22Rv1 (cell line): ENCODE measurements around the gene TMEM59L.

ENCODE experiments used
- ZFX ChIP-seq: fragments of 450-650 bp; IDR thresholded peaks from 2 replicates; pipeline ENCODE4 v1.6.1; 2017; ENCODE audit warnings: antibody characterized with exemption, borderline replicate concordance
- TF ChIP-seq, protein P1 (sequence below): fragments of 450-650 bp; IDR thresholded peaks from 2 replicates; pipeline ENCODE4 v1.5.1; 2017; ENCODE audit warnings: mild to moderate bottlenecking

DNA sequence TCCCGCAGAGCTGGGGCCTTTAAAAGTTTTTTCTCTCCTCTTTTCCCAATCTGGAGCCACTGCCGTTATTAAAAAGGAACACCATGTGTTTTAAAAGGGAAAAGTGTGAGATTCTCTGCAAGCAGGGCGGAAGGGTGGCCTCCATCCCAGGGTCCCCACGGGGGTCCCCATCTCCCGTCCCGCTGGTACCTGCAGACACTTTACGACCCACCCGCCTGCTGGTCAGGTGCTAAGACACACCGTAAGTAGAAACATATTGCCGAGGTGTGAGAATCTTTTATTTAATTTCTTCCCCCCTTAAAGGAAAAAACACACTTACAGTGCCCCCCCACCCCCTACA lies 7.9 kb upstream of the TMEM59L start:
- TF ChIP-seq, protein P1, sequence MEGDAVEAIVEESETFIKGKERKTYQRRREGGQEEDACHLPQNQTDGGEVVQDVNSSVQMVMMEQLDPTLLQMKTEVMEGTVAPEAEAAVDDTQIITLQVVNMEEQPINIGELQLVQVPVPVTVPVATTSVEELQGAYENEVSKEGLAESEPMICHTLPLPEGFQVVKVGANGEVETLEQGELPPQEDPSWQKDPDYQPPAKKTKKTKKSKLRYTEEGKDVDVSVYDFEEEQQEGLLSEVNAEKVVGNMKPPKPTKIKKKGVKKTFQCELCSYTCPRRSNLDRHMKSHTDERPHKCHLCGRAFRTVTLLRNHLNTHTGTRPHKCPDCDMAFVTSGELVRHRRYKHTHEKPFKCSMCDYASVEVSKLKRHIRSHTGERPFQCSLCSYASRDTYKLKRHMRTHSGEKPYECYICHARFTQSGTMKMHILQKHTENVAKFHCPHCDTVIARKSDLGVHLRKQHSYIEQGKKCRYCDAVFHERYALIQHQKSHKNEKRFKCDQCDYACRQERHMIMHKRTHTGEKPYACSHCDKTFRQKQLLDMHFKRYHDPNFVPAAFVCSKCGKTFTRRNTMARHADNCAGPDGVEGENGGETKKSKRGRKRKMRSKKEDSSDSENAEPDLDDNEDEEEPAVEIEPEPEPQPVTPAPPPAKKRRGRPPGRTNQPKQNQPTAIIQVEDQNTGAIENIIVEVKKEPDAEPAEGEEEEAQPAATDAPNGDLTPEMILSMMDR, result no peak
- no peak for TF ChIP-seq ZFX
